PC-3 (cell line): ENCODE measurements around the gene MECR.

Source experiments
- CTCF ChIP-seq: fragments of 300-600 bp; sonication (generic); conservative IDR thresholded peaks from 2 replicates; pipeline ENCODE4 v1.5.1; 2017; ENCODE audit warnings: antibody characterized with exemption, low read depth, mild to moderate bottlenecking, low read length
- EZH2 ChIP-seq: fragments of 300-600 bp; sonication (generic); IDR thresholded peaks from one replicate; pipeline ENCODE4 v1.6.1; 2017; ENCODE audit warnings: antibody characterized with exemption, mild to moderate bottlenecking, low read length; ENCODE audit not compliant: unreplicated experiment

- TF ChIP-seq EZH2: no peak
- no peak for TF ChIP-seq CTCF
Observed at GRCh38 chr1:29260531-29260930, 29.8 kb upstream of the MECR start.
